Neural crest cell (in vitro differentiated cells): Measurements from ENCODE around the gene RAC2. TPM values are rescaled to one million over a fixed set of nuclear protein-coding genes. Genes with fewer than 3 reads are reported as not detected.

Experiments
- DNase-seq: peaks from one replicate; pipeline ENCODE4 v3.0.0; 2021; ENCODE audit warnings: low read depth, mixed read lengths, low spot score
- H3K27ac Mint-ChIP-seq: one replicate; pipeline ENCODE4 v1.8.0; 2021; ENCODE audit warnings: mild to moderate bottlenecking, mixed read lengths; ENCODE audit not compliant: unreplicated experiment
- H3K27me3 Mint-ChIP-seq: 2 replicates; pipeline ENCODE4 v1.8.0; 2021; ENCODE audit warnings: low read depth, mild to moderate bottlenecking, mixed read lengths
- H3K36me3 Mint-ChIP-seq: 2 replicates; pipeline ENCODE4 v1.8.0; 2021; ENCODE audit warnings: low read depth, mild to moderate bottlenecking, mixed read lengths
- H3K4me1 Mint-ChIP-seq: 2 replicates; pipeline ENCODE4 v1.8.0; 2021; ENCODE audit warnings: mixed read lengths
- H3K4me3 Mint-ChIP-seq: one replicate; pipeline ENCODE4 v1.8.0; 2021; ENCODE audit warnings: mild to moderate bottlenecking, mixed read lengths
- H3K9me3 Mint-ChIP-seq: 2 replicates; pipeline ENCODE4 v1.8.0; 2021; ENCODE audit warnings: mixed read lengths
- total RNA-seq: library from RNA; stranded (reverse); gene quantifications from 2 replicates; pipeline ENCODE4 v1.2.1, GENCODE V29; 2021
- TF ChIP-seq, protein P1 (sequence below): fragments of 200-600 bp; sonication (generic); conservative IDR thresholded peaks from 2 replicates; pipeline ENCODE4 v1.5.0; 2021; ENCODE audit warnings: antibody characterized with exemption, mild to moderate bottlenecking

The RAC2 gene
- total RNA-seq, 1 donor from 2014 or later, result 0.21 TPM

DNA sequence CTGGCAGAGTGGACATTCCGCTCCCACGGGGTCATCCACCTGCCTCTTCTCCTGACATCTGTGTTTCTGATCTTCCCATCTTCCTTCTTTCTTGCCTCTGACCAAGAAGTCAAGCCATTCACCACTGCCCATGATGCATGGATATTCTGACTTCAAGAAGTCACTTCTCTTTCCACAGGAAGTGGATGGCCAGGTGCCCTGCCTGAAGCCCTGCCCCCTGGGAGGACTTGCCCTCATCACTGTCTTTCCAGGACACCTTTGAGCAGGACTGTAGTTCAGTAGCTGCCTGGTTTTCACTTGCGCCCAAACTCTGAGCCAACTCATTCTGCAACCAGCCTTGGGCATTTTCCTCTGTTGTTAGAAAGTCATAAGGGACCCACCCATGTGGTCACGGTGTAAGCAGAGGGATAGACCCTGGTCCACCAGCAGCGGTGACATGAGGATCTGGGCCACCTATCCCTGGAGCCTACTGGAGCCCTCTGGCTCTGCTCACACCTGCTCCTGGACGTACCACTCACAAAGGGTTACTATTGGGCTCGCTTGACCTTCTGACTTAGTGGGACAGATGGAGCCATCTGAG, 45.2 kb upstream of the RAC2 start:
- Mint-ChIP-seq H3K27me3 (peaks cover 19% of the 10 kb centered on the region), H3K27ac (no peak overlapping the region), H3K36me3 (no peaks in the 10 kb centered on the region), H3K4me3 (no peak overlapping the region), H3K4me1 (peaks cover 5% of the 10 kb centered on the region), H3K9me3 (peaks cover 3% of the 10 kb centered on the region)
- TF ChIP-seq, protein P1, sequence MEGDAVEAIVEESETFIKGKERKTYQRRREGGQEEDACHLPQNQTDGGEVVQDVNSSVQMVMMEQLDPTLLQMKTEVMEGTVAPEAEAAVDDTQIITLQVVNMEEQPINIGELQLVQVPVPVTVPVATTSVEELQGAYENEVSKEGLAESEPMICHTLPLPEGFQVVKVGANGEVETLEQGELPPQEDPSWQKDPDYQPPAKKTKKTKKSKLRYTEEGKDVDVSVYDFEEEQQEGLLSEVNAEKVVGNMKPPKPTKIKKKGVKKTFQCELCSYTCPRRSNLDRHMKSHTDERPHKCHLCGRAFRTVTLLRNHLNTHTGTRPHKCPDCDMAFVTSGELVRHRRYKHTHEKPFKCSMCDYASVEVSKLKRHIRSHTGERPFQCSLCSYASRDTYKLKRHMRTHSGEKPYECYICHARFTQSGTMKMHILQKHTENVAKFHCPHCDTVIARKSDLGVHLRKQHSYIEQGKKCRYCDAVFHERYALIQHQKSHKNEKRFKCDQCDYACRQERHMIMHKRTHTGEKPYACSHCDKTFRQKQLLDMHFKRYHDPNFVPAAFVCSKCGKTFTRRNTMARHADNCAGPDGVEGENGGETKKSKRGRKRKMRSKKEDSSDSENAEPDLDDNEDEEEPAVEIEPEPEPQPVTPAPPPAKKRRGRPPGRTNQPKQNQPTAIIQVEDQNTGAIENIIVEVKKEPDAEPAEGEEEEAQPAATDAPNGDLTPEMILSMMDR, result no peak
- DNase-seq, result no peak

DNA sequence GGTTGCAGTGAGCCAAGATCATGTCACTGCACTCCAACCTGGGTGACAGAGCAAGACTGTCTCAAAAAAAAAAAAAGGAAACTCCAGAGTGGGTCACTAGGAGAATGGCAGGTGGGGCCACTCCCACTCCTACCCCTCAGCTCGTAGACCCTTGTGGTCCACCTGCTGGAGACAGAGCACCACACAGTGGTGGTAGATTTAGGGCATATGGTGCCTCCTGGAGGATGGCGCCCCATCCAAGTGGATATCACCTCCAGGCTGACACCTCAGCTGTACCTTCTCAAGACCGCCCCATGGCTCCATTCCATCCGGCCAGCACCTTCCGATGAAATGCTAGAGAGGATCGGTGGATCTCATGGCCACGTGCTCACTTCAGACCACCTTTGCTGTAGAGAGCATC, 44.5 kb upstream of the RAC2 start:
- no peak for DNase-seq
- TF ChIP-seq, protein P1, result no peak
- peaks cover 3% of the 10 kb centered on the region for H3K9me3 Mint-ChIP-seq
- peaks cover 19% of the 10 kb centered on the region for H3K27me3 Mint-ChIP-seq
- no peak overlapping the region for H3K4me3 Mint-ChIP-seq
- H3K4me1 Mint-ChIP-seq, result peaks cover 9% of the 10 kb centered on the region
- no peak overlapping the region for H3K27ac Mint-ChIP-seq
- H3K36me3 Mint-ChIP-seq, result no peaks in the 10 kb centered on the region

DNA sequence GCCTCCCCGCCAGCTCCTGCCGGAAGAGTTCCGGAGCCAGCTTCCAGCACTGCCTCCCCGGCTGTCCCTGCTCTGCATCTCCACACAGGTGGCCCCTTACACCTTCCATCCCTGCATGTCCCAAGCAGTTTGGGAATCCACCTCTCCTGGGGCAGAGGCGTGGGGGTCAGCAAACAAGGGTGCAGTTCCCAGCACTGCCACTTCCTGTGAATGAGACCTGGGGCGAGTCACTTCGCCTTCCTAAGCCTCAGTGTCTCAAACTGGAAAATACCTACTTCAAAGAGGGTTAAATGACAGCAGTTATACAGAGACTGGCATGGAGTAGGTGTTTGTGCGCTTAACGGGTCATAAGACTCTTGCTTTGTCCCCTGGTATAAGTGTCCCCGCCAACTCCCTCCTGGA, 43.5 kb upstream of the RAC2 start:
- Mint-ChIP-seq H3K4me1 (peaks cover 9% of the 10 kb centered on the region), H3K27ac (no peak overlapping the region), H3K4me3 (no peak overlapping the region), H3K9me3 (peaks cover 3% of the 10 kb centered on the region), H3K27me3 (peaks cover 25% of the 10 kb centered on the region), H3K36me3 (no peaks in the 10 kb centered on the region)
- TF ChIP-seq, protein P1, result no peak
- DNase-seq, result no peak

DNA sequence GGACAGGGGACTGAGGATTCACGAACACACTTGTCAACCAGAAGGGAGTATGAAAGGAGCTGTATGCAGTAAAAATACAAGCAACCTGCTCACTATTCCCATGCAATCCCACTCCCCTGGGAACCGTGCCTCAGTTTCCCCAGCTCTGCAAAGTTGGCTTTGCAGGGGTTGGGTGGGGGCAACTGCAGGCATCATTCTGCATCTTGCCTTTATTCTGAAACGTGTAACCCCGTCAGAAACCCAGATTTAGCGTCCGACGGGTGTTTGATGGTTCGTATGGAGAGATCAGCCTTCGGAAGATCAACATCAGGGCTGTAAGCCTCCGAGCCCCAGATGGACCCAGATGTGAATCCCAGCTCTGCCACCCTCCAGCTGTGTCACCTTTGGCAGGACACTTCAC, 41.9 kb upstream of the RAC2 start:
- no peak overlapping the region for H3K27ac Mint-ChIP-seq
- H3K4me3 Mint-ChIP-seq, result no peak overlapping the region
- H3K4me1 Mint-ChIP-seq, result peaks cover 9% of the 10 kb centered on the region
- H3K9me3 Mint-ChIP-seq, result no peaks in the 10 kb centered on the region
- no peak for DNase-seq
- peaks cover 28% of the 10 kb centered on the region for H3K27me3 Mint-ChIP-seq
- H3K36me3 Mint-ChIP-seq, result no peaks in the 10 kb centered on the region
- TF ChIP-seq, protein P1, result no peak

DNA sequence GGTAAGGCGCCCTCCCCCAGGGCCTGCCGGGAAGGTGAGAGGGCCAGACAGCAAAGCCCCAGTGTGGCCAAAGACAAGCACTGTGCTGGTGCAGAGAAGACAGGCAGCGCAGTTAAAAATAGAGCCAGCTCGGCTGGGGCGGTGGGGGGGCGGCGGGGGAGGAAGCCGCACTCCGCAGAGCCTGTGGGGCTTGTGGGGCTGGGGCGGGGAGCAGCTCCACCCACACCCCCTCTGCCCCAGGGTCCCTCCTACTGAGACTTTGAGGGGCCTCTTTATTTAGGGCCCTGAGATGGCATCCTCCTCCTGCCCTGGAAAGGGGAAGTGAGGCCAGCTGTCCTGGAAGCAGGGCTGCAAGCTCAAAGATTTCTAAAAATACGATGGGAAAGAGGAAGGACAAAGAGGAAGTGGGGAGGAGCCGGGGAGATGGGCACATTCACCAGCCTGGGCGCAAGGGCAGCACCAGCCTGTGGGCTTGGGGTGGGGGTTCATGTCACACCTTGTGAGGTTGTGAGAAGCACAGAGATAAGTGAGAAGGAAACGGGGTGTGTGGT, 40.8 kb upstream of the RAC2 start:
- TF ChIP-seq, protein P1, result no peak
- Mint-ChIP-seq H3K4me3 (no peak overlapping the region), H3K9me3 (no peaks in the 10 kb centered on the region), H3K27me3 (peaks cover 27% of the 10 kb centered on the region), H3K27ac (no peak overlapping the region), H3K36me3 (no peaks in the 10 kb centered on the region), H3K4me1 (peaks cover 9% of the 10 kb centered on the region)
- no peak for DNase-seq
